ENCODE data around the gene THAP3.

THAP3 gene

DNA sequence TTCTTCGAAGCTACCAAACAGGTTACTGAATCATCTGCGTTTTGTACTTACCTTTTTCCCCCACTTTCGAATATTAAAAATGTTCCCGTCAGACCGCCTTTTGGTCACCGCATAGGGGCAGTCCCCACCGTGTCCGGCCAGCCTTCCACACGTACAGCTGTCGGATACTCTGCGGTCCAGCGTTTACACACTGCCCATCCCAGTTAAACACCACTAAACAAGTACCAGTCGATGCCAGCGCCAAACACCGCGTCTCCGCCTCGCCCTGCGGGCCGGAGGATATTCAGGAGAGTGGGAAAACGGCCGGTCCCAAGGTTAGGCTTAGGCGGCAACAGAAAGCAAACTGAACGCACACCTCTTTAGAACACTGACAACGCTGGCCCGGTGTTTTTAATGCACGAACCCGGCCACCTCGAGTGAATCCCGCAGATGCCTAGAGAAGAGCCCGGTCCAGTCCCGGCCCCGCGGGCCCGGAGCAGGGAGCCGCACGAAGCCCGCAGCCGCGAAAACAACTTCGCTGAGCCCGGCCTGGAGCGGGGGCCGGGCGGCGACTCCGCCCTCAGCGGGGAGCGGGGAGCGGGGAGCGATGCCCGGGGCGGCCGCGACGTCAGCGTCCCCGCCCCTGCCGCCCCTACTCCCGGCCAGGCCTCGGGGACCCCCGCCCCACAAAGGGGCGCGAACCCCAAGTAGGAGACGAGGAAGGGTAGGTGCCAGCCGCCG is 11.9 kb upstream of the THAP3 start:
- Histone ChIP-seq H3K79me2 (ENCODE audit: insufficient read depth, low read length) (peaks cover 42% of the 10 kb centered on the region), H3K4me2 (ENCODE audit: low read depth, low read length, poor library complexity, severe bottlenecking) (peak overlapping the region; percentile 100), H4K20me1 (ENCODE audit: insufficient read depth, low read length, poor library complexity, severe bottlenecking) (peaks cover 27% of the 10 kb centered on the region), H3F3A (ENCODE audit: low read depth) (no peaks in the 10 kb centered on the region), H3K9me3 (ENCODE audit: insufficient read depth, low read depth, low read length) (no peaks in the 10 kb centered on the region), H3K9ac (ENCODE audit: low read depth, low read length, poor library complexity, severe bottlenecking) (peak overlapping the region; percentile 80), H3K9me2 (replicated peaks; ENCODE audit: low read depth, low read length) (no peaks in the 10 kb centered on the region), H3K27me3 (ENCODE audit: insufficient read depth, low read length, poor library complexity, severe bottlenecking) (peaks cover 4% of the 10 kb centered on the region), H3K4me1 (ENCODE audit: insufficient read depth, low read length, poor library complexity, severe bottlenecking) (peaks cover 12% of the 10 kb centered on the region), H3K36me3 (ENCODE audit: insufficient read depth, low read length) (peaks cover 4% of the 10 kb centered on the region; the same call in 1 of the 2 replicates), H2AFZ (ENCODE audit: low read length) (peak overlapping the region; percentile 97), H3K4me3 (ENCODE audit: low read length, poor library complexity, severe bottlenecking) (peak overlapping the region; percentile 93)
- no peak for TF ChIP-seq EZH2phosphoT487 (IDR thresholded peaks at IDR 0.05; ENCODE audit: borderline replicate concordance)
- TF ChIP-seq, protein P1, sequence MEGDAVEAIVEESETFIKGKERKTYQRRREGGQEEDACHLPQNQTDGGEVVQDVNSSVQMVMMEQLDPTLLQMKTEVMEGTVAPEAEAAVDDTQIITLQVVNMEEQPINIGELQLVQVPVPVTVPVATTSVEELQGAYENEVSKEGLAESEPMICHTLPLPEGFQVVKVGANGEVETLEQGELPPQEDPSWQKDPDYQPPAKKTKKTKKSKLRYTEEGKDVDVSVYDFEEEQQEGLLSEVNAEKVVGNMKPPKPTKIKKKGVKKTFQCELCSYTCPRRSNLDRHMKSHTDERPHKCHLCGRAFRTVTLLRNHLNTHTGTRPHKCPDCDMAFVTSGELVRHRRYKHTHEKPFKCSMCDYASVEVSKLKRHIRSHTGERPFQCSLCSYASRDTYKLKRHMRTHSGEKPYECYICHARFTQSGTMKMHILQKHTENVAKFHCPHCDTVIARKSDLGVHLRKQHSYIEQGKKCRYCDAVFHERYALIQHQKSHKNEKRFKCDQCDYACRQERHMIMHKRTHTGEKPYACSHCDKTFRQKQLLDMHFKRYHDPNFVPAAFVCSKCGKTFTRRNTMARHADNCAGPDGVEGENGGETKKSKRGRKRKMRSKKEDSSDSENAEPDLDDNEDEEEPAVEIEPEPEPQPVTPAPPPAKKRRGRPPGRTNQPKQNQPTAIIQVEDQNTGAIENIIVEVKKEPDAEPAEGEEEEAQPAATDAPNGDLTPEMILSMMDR (conservative IDR thresholded peaks at IDR 0.05; ENCODE audit: low read length) = no peak

DNA sequence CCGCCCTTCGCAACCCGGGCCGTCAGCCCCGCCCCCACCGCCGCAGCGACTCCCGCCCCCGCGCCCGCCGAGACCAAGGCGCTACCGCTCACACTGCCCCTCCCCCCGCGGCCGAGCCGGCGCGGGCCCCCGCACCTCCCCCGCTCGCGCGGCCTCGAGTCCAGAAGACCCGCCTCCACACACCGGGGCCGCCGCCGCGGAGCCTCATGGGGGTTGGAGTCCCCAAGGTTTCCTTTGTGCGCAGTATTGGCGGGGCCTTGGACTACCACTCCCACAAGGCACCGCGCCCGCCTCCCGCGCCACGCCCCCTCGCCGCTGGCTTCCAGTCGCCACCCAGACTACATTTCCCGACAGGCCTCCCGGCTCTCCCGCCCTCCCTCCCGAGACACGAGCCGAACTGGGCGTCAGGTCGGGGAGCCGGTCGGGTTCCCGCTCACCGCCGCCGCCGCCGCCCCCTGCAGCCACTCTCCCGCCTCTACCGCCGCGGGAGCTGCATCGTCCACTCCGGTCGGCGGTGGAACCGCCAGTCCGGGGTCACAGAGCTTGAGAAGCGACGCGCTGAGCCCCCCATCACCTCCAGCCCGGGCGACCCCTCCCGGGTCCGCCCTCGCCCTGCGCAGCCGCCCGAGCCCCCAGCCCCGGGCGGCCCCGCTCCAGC is 11.2 kb upstream of the THAP3 start, which contains the start of gene PHF13:
Gene PHF13 (plus strand): TSS at position 371 of the 658 bp plus-strand sequence. CDS start 336 bp downstream, outside the sequence.
- Histone ChIP-seq H3K4me1 (ENCODE audit: insufficient read depth, low read length, poor library complexity, severe bottlenecking) (peaks cover 12% of the 10 kb centered on the region), H3K79me2 (ENCODE audit: insufficient read depth, low read length) (peaks cover 49% of the 10 kb centered on the region), H2AFZ (ENCODE audit: low read length) (peak within 1 kb of the TSS; percentile 97), H3K9me2 (replicated peaks; ENCODE audit: low read depth, low read length) (no peaks in the 10 kb centered on the region), H3K36me3 (ENCODE audit: insufficient read depth, low read length) (peaks cover 4% of the 10 kb centered on the region; the same call in 1 of the 2 replicates), H3K9ac (ENCODE audit: low read depth, low read length, poor library complexity, severe bottlenecking) (peak within 1 kb of the TSS; percentile 92), H3K4me3 (ENCODE audit: low read length, poor library complexity, severe bottlenecking) (peak within 1 kb of the TSS; percentile 93), H3K4me2 (ENCODE audit: low read depth, low read length, poor library complexity, severe bottlenecking) (peak within 1 kb of the TSS; percentile 100), H4K20me1 (ENCODE audit: insufficient read depth, low read length, poor library complexity, severe bottlenecking) (peaks cover 30% of the 10 kb centered on the region), H3F3A (ENCODE audit: low read depth) (no peaks in the 10 kb centered on the region), H3K27me3 (ENCODE audit: insufficient read depth, low read length, poor library complexity, severe bottlenecking) (peaks cover 4% of the 10 kb centered on the region), H3K9me3 (ENCODE audit: insufficient read depth, low read depth, low read length) (no peaks in the 10 kb centered on the region)
- TF ChIP-seq, protein P1 (conservative IDR thresholded peaks at IDR 0.05; ENCODE audit: low read length) = no peak
- no peak for TF ChIP-seq EZH2phosphoT487 (IDR thresholded peaks at IDR 0.05; ENCODE audit: borderline replicate concordance)

DNA sequence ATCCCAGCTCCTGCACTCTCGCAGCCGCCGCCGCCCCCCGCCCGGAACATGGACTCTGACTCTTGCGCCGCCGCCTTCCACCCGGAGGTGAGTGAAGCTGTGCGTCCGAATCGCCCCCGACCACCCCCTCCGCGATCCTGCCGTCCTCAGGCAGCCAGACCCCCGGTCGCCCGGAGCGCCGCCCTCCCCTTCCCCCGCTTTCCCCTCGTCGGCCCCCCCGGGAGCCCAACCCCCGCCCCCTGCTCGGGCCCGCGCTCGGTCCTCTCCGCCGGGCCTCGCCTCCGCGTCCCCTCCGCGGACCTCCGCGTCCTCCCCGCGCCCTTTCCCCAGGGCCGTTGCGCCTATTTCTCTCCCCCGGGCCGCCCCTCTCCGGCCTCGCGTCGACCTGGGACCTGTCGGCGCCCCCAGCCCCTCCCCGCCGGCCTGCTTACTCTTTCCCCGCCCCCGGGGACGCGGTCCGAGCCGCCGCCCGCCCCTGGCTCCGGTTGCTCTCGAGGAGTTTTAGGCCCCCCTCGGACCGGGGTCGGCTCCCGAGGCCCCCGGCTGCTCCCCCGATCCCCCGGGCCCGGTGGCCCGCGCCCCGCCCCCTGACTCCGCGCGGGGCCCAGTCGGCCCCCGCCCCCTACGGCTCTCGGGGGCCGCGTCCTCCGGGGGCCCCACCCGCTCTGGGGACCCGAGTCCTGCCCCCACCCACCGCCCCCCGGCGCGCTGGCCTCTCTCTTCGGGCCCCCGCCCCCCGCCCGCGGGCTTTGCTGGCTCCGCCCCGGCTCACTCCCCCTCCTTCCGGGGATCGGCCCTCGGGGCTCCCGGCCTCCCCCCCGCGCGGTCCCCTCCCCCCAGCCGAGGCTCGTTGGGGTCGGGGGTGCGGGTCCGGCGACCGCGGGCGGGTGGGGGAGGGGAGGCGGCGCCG is 10.4 kb upstream of the THAP3 start:
- H3F3A ChIP-seq (ENCODE audit: low read depth) = no peaks in the 10 kb centered on the region
- H3K4me3 ChIP-seq (ENCODE audit: low read length, poor library complexity, severe bottlenecking) = peak overlapping the region; percentile 93
- peak overlapping the region; percentile 92 for H3K9ac ChIP-seq (ENCODE audit: low read depth, low read length, poor library complexity, severe bottlenecking)
- no peak for TF ChIP-seq EZH2phosphoT487 (IDR thresholded peaks at IDR 0.05; ENCODE audit: borderline replicate concordance)
- TF ChIP-seq, protein P1 (conservative IDR thresholded peaks at IDR 0.05; ENCODE audit: low read length) = no peak
- H3K4me1 ChIP-seq (ENCODE audit: insufficient read depth, low read length, poor library complexity, severe bottlenecking) = peaks cover 12% of the 10 kb centered on the region
- peaks cover 57% of the 10 kb centered on the region for H3K79me2 ChIP-seq (ENCODE audit: insufficient read depth, low read length)
- peak overlapping the region; percentile 67 for H3K4me2 ChIP-seq (ENCODE audit: low read depth, low read length, poor library complexity, severe bottlenecking)
- peaks cover 30% of the 10 kb centered on the region for H4K20me1 ChIP-seq (ENCODE audit: insufficient read depth, low read length, poor library complexity, severe bottlenecking)
- no peaks in the 10 kb centered on the region for H3K9me2 ChIP-seq (replicated peaks; ENCODE audit: low read depth, low read length)
- no peaks in the 10 kb centered on the region for H3K9me3 ChIP-seq (ENCODE audit: insufficient read depth, low read depth, low read length)
- H3K27me3 ChIP-seq (ENCODE audit: insufficient read depth, low read length, poor library complexity, severe bottlenecking) = peaks cover 4% of the 10 kb centered on the region
- H2AFZ ChIP-seq (ENCODE audit: low read length) = peak overlapping the region; percentile 83
- peaks cover 9% of the 10 kb centered on the region; the same call in 1 of the 2 replicates for H3K36me3 ChIP-seq (ENCODE audit: insufficient read depth, low read length)
